Fibroblast of the aortic adventitia (primary cell): ENCODE measurements around the gene ARHGEF40. TPM values are rescaled to one million over a fixed set of nuclear protein-coding genes. Genes with fewer than 3 reads are reported as not detected.

ENCODE experiments used
- DNase-seq: peaks from one replicate; pipeline ENCODE4 v3.0.0-alpha.2; 2010; ENCODE audit warnings: low read depth
- H3K4me3 ChIP-seq: 2 replicates; pipeline ENCODE4 v1.5.1; 2011; ENCODE audit warnings: low read depth, mild to moderate bottlenecking, control low read depth, low read length, moderate library complexity
- CTCF ChIP-seq: IDR thresholded peaks from 2 replicates; pipeline ENCODE4 v1.5.1; 2011; ENCODE audit warnings: mild to moderate bottlenecking, low read length, control low read depth, inconsistent platforms; ENCODE audit not compliant: insufficient read depth
- total RNA-seq: library from RNA; depleted of rRNA; stranded (reverse); fragments of >200 nt; gene quantifications from 2 replicates; pipeline ENCODE4 v1.2.3, GENCODE V29; 2012; ENCODE audit warnings: low replicate concordance

Gene ARHGEF40
- total RNA-seq, 1 donor: 47.4 TPM

GRCh38 chr14:21048638-21049037 lies 21.5 kb upstream of the ARHGEF40 start:
- TF ChIP-seq CTCF: no peak
- H3K4me3 ChIP-seq: no peak overlapping the region
- peak; percentile 59 for DNase-seq

GRCh38 chr14:21049271-21049673 lies 20.8 kb upstream of the ARHGEF40 start:
- H3K4me3 ChIP-seq: no peak overlapping the region

GRCh38 chr14:21050597-21050996 lies 19.5 kb upstream of the ARHGEF40 start:
- DNase-seq: no peak
- H3K4me3 ChIP-seq: no peak overlapping the region
- TF ChIP-seq CTCF: no peak

More at GRCh38 chr14:21049271-21049673, 20.8 kb upstream of the ARHGEF40 start:
- no peak for TF ChIP-seq CTCF
- peak; percentile 62 for DNase-seq

GRCh38 chr14:21053184-21054122 lies 16.7 kb upstream of the ARHGEF40 start:
- no peak overlapping the region for H3K4me3 ChIP-seq
- no peak for DNase-seq
- TF ChIP-seq CTCF: no peak

GRCh38 chr14:21054123-21054767 lies 15.9 kb upstream of the ARHGEF40 start:
- TF ChIP-seq CTCF: no peak
- no peak for DNase-seq
- no peak overlapping the region for H3K4me3 ChIP-seq

GRCh38 chr14:21054768-21055145 lies 15.3 kb upstream of the ARHGEF40 start:
- no peak overlapping the region for H3K4me3 ChIP-seq
- DNase-seq: no peak
- no peak for TF ChIP-seq CTCF
